Measurements from ENCODE around the gene XPO1.
"Not testable (repeated sequence)": the region's sequence is repeated elsewhere in the genome, so short reads cannot be mapped to it uniquely, and the experiment has no call there.

XPO1 gene

DNA sequence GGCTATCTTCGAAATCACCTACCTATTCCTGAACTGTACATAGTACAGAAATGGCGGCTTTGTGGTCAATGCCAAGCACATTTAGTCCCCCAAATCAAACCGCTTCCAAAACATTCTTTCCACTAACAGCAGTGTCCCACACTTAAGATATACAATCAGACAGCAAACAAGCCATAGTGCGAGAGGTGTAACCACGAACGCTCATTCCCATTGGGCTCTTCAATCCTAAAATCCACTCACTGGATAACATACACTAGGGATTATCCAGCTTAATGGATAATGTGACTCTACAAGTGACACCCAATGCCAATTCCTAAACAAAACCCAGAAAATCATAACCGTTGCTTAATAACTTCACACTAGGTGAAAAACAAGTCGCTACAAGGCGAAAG lies 2.0 kb downstream of the XPO1 start:
- no peak for DNase-seq

DNA sequence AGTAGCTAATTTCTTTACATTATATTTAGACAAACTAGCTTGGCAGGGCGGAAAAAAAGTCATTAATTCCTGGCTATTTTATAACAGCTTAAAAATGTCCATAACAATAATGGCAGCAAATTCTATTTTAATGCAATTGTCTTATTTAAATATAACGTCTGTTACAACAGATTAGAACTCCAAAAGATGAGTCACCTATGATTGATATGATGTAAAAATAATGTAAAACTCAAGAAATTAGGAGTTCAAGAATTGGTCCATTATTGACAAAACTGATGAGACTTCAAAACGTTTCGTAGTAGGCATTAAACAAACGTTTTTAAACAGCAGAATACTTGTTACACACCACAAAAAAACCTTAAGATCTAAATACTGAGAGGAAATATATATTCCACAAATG lies 2.7 kb downstream of the XPO1 start:
- DNase-seq: no peak

DNA sequence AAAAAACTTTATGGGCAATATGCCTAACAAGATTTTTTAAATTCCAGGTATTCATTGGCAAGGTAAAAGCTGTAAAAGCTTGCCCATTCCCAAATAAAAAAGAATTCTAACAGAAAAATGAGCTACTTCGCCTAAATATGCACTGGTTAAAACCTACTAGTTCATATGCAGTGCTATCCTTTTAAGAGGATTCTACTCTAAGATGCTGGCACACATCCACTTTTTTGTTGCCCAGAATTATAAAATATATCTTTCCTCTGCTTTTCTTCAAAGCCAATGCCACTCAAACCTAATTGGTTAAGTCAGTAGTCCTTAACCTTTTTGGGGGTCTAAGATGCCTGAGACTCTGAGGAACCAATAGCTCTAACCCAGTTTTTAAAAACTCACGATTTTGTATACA lies 3.2 kb downstream of the XPO1 start:
- no peak for DNase-seq

DNA sequence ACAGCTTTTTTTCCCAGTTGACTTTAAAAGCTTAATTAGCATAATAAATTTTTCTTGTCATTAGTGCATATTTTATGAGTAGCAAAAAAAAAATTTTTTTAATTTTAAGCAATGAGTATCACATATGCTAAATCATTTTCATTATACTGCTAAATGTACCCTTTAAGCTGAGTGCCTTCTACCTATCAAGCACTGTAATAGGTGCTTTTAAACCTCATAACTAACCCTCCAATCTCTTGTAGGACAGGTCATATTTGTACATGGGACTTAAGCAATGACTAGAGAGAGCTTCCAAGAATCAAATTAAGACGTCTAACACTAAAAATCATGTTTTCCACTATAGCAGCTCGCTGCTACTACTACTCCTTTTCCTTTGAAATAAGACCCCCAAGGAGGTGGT lies 7.4 kb downstream of the XPO1 start:
- DNase-seq: no peak

DNA sequence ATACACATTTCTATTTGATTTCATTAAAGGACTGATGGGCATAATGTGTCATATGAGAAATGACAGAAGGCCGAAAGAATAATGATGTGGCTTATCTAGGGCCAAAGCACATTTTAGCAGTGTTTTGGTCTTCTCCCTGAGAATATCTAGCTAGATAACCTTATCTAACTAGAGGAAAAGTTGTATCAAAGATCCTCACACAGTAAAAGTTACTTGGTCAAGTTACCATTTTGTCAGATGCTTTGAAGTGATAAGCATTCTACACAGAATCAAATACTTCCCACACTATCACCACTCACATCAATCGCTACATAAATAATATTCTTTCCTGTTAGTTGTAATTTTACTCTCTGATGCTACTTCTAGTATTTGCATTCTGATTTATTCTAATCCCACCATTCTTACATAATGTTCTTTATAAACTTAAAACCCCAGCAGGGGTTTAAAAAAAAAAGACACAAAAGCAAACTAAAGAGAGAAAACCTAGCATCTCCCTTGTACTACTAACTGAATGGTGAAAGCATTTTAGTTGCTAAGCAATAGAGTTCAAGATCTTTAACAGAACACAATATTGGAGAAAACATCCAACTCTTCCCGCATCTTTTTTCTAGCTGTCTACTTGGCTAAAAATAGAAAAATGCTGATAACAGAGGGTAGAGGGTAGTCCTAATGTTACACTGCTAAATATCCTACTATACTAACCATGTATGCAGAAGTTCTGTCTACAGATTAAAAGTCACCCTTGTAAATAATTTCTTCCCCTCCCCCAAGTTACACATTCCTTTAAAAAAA lies 8.0 kb downstream of the XPO1 start:
- DNase-seq: no peak

DNA sequence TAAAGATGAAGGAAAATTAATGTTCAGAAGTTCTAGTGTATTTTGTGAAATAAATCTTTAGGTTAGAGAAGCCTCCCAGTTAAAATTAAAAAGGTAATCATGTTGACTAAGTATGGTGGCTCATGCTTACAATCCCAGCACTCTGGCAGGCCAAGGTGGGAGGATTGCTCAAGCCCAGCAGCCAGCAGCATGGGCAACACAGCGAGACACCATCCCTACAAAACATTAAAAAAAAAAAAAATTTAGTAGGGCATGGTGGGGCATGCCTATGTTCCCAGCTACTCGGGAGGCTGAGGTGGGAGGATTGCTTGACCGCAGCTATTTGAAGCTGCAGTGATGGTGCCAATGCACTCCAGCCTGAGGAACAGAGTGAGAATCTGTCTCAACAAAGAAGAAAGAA lies 17.9 kb downstream of the XPO1 start:
- no peak for DNase-seq

DNA sequence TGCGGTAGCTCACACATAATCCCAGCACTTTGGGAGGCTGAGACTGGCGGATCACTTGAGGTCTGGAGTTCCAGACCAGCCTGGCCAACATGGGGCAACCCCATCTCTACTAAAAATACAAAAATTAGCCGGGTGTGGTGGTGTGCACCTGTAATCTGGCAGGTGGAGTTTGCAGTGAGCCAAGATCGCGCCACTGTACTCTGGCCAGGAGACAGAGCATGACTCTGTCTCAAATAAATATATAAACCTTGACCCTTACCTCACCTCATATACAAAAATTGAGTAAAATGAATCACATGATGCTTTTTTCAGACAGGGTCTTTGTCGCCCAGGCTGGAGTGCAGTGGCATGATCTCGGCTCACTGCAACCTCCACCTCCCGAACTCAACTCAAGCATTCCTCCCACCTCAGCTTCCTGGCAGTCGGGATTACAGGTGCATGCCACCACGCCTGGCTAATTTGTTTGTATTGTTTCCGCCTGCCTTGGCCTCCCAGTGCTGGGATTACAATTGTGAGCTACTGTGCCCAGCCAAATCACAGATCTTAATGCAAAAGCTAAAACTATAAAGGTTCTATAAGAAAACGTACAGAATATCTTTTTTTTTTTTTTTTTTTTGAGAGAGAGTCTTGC lies 25.3 kb downstream of the XPO1 start:
- DNase-seq: no peak

DNA sequence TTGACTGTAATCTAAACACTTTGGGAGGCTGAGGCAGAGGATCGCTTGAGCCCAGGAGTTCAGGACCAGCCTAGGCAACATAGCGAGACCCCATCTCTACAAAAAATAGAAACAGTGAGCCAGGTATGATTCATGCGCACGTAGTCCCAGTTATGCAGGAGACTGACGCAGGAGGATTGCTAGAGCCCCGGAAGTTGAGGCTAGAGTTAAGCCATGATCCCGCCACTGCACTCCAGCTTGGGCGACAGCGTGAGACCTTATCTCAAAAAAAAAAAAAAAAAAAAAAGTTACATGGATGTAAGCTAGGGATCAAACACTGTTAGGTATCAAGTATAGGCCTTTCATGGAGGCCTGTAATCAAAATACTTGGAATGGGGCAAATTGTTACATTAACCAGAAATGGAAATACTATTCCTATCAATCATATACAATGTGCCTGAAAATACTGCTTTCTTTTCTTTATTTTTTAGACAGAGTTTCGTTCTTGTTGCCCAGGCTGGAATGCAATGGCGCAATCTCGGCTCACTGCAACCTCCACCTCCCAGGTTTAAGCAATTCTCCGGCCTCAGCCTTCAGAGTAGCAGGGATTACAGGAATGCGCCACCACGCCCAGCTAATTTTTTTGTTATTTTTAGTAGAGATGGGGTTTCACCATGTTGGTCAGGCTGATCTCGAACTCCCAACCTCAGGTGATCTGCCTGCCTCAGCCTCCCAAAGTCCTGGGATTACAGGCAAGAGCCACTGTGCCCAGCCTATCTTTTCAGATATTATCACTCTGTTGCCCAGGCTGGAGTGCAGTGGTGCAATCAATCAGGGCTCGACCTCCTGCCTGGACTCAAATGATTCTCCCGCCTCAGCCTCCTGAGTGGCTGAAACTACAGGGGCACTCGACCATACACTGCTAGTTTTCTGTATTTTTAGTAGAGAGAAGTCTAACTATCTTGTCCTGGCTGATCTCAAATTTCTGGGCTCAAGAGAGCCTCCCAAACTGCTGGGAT lies 27.2 kb downstream of the XPO1 start:
- DNase-seq: no peak

DNA sequence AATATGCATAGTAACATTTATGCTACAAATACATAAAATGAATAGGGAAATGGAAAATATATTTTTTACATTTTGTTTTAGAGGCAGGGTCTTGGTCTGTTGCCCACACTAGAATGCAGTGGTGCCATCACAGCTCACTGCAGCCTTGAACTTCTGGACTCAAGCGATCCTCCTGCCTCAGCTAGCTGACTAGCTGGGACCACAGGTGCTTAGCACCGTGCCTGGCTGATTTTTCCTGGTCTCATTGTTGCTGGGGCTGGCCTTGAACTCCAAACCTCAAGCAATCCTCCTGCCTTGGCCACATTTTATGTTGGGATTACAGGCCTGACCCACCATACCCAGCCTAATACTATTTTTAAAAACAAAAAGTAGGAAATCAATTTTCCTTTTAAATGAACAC lies 33.2 kb downstream of the XPO1 start:
- DNase-seq: no peak

DNA sequence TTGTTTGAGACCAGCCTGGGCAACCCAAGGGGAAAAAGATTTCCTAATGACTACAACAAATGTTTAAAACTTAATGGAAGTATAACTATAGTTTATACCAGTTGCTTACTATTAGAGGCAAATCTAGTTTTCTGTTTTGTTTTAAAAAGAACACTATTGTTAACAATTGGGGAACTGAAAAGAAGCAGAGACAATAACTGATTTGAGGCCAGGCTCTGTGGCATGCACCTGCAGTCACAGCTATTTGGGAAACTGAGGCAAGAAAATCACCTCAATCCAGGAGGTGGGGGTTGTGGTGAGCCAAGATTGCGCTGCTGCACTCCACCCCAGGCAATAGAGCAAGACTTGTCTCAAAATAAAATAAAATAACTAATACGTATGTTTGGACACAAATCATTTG lies 39.1 kb downstream of the XPO1 start:
- no peak for DNase-seq

DNA sequence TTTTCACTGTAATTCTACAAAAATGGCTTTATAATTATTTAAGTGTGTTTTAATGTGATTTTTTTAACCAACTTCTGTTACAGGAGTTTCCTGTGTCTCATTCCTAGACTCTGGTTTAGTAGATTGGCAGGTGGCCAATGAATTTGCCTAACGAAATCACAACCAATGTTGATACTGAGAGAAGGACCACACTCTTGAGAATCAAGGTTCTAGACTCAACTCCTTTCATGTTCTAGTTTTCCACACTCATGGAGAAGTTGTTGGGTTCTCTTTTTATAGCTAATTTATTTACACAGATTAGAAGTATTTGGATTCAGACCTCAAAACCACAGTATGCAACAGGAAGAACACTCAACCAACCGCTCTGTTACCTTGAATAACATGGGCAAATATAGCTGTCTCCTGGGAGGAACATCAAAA lies 44.6 kb downstream of the XPO1 start:
- no peak for DNase-seq

DNA sequence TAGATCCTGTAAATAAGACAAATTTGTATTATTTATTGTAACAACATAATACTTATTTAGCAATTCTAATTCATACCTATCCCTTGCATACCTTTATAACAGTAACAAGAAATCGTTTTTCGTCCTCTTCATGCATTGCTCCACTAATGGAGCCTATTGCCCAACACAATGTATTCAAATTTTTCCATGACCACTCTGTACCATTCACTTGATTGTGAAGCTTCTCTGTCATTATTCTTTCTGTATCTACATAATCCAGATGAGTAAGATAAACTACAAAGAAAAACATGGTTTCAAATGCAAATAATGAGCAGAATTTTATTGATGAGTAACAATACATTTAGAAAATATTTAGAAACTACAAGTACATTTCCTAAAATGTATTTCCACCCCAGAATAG lies 45.7 kb downstream of the XPO1 start:
- DNase-seq: no peak

DNA sequence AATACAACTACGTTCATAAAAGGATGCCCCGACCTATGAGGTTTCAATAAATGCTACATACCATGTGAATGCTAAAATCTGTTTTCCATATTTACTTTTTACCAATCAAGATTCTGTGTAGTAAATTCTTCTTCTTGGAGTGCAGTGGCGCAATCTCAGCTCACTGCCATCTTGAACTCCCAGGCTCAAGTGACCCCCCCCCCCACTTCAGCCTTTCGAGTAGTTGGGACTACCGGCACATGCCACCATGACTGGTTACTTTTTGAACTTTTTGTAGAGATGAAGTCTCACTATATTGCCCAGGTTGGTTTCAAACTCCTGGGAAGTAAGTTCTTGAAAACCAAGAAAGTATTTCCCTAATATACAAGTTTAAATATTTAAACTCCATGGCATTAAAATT lies 52.9 kb downstream of the XPO1 start:
- no peak for DNase-seq

DNA sequence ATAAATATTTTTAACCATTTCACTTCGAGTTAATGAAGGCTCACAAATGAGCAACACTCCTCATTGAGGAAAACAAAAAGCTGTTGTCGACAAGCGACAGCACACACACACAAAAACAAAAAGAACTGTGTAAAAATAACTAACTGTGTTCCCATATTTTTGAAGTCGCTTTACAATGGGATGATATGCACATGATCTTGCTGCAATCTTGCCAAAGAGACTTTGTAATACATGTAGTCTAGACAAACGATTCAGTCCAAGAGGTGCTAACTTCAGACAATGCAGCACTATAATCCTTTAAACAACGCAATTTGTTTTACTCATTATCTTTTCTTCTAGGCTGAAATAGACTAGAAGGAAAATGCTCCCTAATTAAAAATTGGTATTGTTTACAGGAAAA lies 60.1 kb downstream of the XPO1 start:
- DNase-seq: no peak

DNA sequence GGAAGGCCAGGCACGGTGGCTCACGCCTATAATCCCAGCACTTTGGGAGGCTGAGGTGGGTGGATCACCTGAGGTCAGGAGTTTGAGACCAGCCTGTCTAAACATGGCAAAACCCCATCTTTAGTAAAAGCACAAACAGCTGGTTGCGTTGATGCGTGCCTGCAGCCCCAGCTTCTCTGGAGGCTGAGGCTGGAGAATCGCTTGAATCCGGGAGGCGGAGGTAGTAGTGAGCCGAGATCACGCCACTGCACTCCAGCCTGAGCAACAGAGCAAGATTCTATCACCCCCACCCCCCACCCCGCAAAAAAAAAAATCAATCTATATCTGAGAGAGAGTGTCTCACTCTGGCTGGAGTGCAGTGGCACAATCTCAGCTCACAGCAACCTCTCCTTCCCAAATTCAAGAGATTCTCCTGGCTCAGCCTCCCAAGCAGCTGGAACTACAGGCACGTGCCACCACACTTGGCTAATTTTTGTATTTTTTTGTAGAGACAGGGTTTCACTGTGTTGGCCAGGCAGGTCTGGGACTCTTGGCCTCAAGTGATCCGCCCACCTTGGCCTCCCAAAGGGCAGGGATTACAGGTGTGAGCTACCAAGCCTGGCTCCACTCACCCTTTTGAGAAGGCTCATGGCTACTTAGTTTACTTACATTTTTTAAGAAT lies 61.1 kb downstream of the XPO1 start:
- DNase-seq: not testable (repeated sequence)

DNA sequence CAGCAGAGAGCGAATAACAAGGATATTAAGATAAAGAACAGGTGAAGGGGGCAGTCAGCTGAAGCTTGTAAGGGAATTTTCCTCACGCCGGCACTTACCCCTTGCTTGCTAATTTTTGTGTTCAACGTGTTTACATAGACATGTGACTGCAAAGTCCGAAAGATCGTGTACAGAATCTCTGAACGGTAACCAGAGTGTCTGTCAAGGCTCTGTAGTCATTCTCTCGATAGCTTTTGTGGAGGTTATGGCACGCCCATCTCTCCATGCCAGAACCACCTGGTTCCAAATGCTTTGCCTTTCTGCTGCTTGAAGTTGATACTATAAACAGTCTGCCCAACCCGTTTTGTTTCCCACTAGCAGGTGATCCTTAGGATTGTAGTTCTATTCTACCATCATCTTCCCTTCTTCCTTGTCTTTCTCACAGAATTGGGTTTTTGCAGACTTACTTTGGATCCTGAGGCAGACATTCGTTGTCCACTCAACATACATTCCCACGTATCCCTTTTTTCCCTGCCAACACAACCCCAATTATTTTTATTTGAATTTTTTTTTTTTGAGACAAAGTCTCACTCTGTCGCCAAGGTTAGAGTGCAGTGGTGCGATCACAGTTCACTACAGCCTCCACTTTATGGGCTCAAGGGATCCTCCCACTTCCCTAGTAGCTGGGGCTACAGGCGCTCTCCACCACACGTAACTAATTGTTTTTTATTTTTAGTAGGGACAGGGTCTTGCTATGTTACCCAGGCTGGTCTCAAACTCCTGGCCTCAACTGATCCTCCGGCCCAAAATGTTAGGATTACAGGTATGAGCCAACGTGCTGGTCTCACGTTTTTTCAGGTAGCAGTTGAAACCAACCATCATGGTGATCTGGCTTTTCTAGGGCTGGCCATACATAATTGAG lies 66.0 kb downstream of the XPO1 start:
- peak in 1 of 2 experiments; percentile 45 for DNase-seq

DNA sequence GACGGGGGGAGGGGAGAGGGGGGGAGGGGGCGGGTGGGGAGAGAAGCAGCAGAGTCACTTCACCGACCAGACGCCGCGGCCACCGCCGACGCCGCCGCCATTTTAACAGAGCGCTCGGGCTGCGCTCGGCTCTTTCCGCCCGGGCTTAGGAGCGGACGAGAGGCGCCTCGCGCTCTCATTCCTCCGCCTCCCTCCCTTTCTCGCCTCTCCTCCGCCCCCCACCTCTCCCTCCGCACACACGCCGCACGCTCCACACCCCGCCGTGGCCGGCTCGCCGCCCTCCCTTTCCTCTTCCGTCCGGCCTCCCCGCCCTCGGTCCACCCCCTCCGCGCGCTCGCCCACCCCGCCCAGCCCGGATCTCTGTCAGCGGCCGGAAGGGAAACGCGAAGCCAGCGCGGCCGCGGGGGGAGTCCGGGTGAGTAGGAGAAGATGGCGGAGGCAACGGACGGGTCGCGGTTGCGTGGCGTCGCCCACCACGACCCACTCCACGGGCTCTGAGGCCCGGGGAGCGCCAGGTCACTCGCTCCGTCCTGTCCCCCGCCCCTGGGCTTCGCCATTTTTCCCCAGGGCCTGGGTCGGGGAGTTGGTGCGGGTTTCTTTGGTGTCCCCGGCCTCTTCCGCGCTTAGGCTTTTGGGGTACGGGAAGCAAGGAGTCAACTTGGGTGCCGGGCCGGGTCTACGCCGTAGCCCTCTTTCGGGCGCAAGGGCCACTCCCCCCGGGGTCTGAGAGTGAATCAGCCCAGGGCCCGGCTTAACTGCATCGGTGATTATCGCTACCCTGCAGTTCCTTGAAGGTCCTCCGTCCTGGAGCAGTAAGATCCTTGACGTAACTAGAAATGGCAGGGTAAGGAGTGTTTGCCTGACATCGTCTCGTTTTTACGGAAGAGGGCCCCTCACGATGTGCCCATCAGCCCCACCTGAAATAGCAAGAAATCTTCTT lies 66.9 kb downstream of the XPO1 start, which contains the start of gene USP34:
TSS of gene USP34 (minus strand) at position 123 of the 940 bp plus-strand sequence. CDS start 395 bp downstream, outside the sequence.
- DNase-seq: peak; percentile 98

DNA sequence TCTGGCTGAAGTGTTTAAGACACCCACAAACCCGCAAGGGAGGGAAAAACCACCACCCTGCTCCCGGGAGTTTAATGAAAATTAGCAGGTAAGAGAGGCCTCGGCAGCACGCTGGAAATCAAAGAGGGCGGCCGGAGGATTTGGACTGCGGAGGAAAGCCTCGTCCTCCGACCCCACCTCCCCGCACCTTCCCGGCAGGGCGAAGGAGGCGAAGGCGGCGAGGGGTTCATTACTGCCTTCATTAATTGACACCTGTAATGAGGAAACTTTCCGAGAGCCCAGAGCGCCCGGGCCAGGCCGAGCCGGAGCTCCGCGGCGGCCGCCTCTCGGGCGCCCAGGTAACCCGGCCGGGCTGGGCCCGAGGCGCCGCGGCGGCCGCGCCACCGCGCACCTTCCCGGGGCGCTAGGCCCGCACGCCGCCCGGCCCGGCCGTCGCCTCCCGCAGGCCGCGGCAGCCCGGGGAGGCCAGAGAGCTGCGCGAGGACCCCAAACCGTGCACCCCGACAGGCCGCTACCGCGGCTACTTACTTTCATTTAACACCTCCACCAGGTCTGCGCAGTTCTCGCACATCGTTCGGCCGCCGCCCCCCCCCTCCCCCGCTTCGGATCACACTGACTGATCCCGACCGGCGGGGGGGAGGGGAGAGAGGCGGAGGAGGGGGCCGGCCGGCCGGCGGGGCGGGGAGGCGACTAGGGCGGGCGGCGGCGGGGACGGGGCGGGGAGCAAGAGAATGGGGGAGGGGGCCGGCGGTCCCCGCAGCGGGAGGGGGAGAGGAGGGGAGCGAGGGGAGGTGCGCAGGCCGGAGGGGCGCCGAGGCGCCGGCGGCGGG lies 67.8 kb downstream of the XPO1 start:
- peak; percentile 86 to 88 for DNase-seq

DNA sequence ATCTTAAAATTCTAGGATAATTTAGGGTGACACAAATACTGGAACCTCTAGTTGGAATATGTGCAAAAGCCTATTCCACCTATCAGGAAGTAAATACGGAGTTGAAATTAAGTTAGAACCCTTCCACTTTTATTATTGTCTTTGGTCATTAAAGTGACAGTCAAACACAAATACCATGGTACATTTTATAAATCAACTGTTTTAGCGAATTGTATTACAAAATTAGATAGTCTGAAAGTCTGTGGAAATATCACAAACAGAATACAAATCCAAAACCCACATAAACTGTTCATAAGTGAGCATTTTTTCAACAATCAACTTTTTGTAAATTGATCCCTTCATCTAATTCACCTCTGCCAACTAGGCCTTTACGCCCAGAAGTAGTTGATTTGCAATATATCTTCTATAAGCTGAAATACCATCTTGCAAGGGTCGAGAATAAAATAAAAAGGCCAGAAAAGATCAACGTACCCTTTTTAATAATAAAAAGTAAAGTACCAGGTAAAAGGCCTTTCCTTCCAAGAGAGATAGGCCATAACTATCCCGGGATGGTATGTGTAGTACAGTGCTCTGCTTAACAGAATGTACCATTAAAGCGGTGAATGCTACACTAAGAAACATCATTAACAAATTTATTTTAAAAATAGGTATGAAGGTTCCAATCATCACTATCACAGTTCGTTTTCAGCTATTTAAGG lies 68.6 kb downstream of the XPO1 start:
- no peak for DNase-seq

Measured in NCI-H2081 (cell line).